ENCODE data around the gene ITGA11.

Gene ITGA11

DNA sequence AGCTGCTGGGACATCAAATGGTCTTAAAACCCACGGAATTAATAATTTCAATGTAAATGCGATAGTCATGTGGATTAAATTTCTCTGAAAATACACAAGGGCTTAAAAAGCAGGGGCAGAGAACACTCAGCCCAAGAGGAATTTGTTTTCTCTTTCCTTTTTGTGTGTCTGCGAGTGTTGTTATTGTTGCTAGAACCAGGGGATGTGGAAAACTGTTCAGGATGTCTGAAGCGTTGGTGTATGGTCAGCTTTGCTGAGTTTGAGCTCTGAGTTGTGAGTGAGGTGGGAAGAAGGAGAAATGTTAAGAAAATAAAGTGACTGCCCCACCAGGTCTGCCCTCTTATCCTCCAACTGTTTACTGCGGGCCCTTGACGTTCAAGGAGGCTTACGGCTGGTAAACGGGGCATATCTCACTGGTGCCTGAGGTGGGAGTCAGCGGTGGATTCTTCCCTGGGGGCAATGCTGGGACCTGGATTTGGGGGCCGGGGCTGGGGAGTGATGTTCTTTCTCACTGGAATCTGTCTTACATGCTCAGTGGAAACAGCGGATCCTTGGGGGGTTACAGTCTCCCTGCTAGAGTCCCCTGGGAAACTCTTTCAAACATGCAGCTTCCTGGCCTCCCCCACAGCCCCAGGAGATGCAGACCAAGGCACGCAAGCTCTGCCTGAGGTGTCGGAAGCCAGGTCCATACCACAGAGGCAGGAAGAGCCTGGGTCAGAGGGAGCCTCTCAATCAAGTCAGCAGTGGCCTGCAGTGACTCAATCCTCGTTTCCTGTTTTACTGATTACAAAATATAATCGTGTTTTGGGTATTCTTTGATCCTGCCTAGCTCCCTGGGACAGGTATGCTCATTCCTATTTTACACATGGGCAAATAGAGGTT lies 41.8 kb downstream of the ITGA11 start:
- ATAC-seq (replicated peaks), result peak; percentile 93 to 97
- Mint-ChIP-seq H3K4me1 (peaks cover 7 to 10% of the 10 kb centered on the region in 2 donors), H3K27me3 (peaks cover 7 to 22% of the 10 kb centered on the region in 2 donors), H3K4me3 (no peak overlapping the region), H3K36me3 (peaks cover 0 to 2% of the 10 kb centered on the region in 2 donors), H3K27ac (no peak overlapping the region), H3K9me3 (peaks cover 8 to 14% of the 10 kb centered on the region in 2 donors)
- DNase-seq, result peak; percentile 39

DNA sequence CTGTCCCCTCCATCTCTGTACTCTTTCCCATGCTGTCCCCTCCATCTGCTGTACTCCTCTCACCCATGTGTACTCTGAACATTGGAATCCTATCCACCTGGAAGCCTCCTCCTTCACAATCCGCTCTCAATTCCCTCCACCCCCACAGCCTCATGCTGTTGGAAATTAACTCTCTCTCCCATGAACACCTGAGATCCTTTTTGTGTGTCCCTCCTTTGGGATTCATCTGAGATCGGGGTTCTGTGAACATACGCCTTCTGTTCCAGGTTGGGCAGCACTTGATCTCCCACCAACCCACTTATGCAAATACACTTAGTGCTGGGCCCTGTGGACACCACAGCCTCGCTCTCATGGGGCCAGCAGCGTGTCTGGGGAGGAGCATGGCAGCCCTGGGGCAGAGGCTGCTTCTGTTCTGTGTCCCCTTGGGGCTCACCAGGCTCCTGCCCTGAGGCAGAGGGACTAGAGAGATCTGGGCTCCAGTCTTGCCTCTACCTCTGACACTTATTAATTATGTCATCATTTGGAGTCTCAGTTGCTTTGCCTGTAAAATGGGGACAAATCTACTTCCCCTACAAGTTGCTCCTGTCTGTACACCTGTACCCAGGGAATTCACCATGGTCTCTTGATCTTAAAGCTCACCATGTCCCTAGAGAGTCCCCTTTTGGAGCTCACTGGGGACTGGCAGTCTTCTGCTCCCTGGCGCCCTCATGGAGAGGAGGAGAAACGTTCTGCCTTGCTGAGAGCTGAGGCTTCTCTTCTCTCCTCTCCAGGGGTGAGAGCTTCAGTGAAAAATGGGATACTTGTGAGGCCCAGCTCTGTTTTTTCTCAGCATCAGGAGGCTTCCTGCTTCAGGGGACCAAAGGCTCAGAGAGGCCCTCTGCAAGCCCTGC lies 42.7 kb downstream of the ITGA11 start:
- no peak overlapping the region for H3K27ac Mint-ChIP-seq

DNA sequence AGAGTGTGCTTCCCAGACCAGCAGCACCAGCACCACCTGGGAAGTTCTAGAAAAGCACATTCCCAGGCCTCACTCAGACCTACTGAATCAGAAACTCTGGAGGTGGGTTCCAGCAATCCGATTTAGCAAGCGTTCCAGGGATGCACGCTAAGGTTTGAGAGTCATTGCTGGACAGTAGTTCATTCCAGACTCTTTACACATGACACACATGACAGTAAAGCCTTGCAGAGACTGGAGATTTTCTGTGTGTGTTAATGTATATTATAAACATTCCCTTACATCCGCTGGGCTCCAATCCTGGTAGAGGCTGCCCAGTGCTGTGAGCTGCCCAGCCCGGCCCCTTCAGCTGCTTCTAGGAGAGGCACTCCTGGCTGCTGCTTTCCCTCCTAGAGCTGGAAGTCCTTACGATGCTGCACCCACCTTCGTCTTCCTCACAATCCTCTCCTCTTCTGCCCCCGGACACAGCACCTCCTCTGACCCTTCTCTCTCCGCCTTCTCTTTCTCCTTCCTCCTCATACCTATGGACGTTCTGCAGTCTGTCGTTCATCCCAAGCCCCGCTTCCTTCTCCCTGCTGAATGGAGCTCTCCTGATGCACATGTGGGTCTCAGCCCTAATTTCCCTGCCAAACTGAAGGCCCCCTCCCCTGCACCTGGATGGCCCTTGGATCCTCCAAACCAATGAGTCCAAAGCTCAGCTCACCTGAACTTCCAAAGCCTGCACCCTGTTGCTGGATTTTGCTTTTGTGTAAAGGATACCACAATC lies 44.4 kb downstream of the ITGA11 start:
- ATAC-seq (replicated peaks) (no peak), DNase-seq (no peak)
- H3K27ac Mint-ChIP-seq, result no peak overlapping the region
- H3K27me3 Mint-ChIP-seq, result peaks cover 12 to 15% of the 10 kb centered on the region in 2 donors
- H3K4me3 Mint-ChIP-seq, result no peak overlapping the region
- no peaks in the 10 kb centered on the region for H3K36me3 Mint-ChIP-seq
- H3K4me1 Mint-ChIP-seq, result peaks cover 7 to 10% of the 10 kb centered on the region in 2 donors
- peaks cover 7 to 8% of the 10 kb centered on the region in 2 donors for H3K9me3 Mint-ChIP-seq

More for the DNA sequence above, 42.7 kb downstream of the ITGA11 start:
- DNase-seq, result no peak
- H3K4me3 Mint-ChIP-seq, result no peak overlapping the region
- H3K36me3 Mint-ChIP-seq, result peaks cover 0 to 2% of the 10 kb centered on the region in 2 donors
- H3K4me1 Mint-ChIP-seq, result peaks cover 7 to 10% of the 10 kb centered on the region in 2 donors
- ATAC-seq (replicated peaks), result peak in 1 of 2 donors; percentile 10
- peaks cover 8 to 14% of the 10 kb centered on the region in 2 donors for H3K9me3 Mint-ChIP-seq
- peaks cover 7 to 22% of the 10 kb centered on the region in 2 donors for H3K27me3 Mint-ChIP-seq

DNA sequence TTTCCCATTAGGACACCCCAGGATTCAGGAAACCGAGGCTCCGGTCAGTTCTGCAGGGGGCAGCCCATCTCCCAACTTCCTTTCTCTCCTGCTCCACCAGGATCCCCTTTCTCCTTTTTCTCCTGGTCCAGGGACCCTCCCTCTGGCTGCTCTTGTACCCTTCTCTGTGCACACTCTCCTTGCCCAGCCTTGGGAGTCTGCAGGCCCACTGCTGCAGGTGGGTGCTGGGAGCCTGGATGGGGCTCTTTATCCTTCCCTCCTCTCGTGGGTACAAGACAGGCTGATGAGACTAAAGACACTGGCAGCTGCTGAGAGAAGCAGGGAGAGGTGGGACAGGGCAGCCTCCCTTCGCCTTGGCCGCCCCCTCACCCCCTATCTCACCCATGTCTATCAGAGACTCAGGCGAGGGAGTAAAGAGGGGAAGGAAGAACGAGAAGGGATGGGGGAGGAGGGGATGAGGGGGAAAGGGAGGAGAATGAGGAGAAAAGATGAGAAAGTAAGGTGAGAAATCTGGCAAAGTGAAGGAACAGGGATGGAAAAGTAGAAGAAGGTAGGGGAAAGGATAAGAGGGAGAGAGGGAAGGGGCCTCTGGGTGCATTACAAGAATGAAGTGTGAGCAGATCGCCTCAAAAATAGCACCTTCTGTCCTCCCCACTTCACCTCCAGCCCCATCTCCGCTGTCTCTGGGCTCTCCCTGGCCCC lies 45.2 kb downstream of the ITGA11 start:
- DNase-seq, result no peak
- H3K27me3 Mint-ChIP-seq, result peaks cover 4 to 8% of the 10 kb centered on the region in 2 donors
- no peak overlapping the region for H3K27ac Mint-ChIP-seq
- no peaks in the 10 kb centered on the region for H3K36me3 Mint-ChIP-seq
- peaks cover 7 to 10% of the 10 kb centered on the region in 2 donors for H3K4me1 Mint-ChIP-seq
- H3K4me3 Mint-ChIP-seq, result no peak overlapping the region
- no peaks in the 10 kb centered on the region for H3K9me3 Mint-ChIP-seq
- no peak for ATAC-seq (replicated peaks)

DNA sequence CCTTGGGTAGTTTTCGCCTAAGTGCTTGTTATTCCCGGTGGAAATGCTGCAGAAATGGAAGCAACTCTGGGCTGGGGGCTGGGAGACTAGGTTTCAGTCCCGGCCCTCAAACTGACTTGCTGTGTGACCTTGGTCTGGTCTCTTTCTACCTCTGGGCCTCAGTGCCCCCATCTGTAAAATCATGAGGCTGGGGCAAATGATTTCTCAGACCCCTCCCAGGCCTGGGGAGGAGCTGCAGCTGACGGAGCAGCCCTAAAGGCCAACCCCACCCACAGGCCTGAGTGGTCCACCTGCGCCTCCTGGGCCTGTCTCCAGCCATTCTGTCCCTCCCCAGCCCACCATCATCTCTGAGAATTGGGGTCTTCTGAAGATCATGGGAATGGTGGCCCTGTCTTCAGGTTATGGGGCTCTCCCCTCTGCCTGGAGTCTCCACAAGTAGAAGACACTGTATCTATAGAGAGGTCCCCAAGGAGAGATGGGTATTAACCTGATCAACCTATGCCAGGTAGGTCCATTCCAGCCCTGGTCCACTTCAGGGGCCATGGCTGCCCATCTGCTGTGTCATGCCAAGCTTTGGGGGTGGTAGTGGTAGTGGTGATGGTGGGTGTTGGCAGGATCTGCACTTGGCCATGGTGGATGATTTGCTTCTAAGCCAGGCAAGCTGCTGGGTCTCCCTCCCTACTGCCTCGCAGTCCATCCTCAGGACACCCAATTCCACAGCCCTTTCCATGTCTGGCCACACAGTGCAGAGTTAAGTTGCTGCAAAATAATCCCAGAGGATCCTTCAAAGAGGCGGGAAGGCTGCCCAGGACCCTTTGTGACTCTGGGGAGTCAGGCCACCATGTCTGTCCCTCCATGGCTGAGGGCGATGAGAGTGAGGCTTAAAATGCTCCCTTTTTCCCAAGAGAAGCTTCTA lies 46.0 kb downstream of the ITGA11 start:
- no peak for ATAC-seq (replicated peaks)
- Mint-ChIP-seq H3K4me3 (no peak overlapping the region), H3K9me3 (no peaks in the 10 kb centered on the region), H3K27ac (no peak overlapping the region), H3K36me3 (no peaks in the 10 kb centered on the region), H3K4me1 (peaks cover 7 to 10% of the 10 kb centered on the region in 2 donors), H3K27me3 (peaks cover 4 to 5% of the 10 kb centered on the region in 2 donors)
- no peak for DNase-seq

DNA sequence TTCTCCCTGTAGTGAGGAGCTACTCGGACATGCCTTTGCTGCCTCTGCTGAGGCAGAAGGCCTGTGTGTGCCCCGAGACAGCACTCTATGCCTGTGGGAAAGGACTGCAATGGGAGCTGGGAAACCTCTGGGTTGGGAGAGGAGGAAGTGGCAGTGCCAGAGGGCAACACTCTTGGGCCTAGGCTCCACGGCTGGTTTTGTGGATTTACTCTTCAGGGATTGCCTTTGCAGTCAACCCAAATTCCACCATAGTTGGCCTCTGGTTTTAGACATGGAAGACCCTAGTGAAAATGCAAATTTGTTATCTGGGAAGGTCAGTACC lies 46.8 kb downstream of the ITGA11 start:
- H3K4me1 Mint-ChIP-seq, result peaks cover 4 to 5% of the 10 kb centered on the region in 2 donors
- DNase-seq (no peak), ATAC-seq (replicated peaks) (no peak)
- H3K4me3 Mint-ChIP-seq, result no peak overlapping the region
- H3K27me3 Mint-ChIP-seq, result peaks cover 4% of the 10 kb centered on the region in 2 donors
- no peaks in the 10 kb centered on the region for H3K36me3 Mint-ChIP-seq
- H3K27ac Mint-ChIP-seq, result no peak overlapping the region
- H3K9me3 Mint-ChIP-seq, result no peaks in the 10 kb centered on the region

DNA sequence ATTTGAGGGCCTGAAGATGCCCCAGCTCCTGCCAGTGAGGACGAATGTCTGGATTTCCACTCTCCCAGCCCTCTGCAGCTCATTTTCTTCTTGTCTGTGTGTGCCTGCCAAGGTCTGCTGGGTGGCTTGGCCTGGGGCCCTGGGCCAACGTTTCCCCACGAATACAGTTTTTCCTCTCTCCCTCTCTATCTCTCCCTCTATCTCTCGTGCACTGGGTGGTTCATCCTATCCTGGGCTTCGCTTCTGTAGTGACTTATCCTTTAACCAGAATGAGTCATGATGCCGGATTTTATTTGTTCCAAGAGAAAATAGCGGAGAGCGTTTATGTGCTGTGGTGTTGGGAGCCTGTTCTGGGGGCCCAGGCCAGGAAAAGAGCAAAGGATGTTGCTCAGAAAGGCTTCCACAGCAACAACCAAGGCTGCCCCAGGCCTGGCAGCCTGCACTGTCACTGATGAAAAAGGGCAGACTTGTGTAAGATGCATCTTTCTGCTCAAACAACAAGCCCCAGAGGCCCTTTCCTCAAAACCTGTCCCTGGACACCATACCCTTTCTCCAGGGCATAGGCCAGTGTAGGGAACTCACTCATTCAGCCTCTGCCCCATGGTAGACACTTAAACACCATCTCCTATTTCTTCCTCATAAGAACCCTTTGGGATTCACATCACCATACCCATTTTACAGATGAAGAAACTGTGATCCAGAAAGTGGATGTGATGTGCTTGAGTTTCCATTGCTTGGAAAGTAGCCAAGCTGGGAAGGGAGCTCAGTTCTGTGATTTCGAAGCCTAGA lies 47.3 kb downstream of the ITGA11 start:
- no peak for ATAC-seq (replicated peaks)
- H3K27ac Mint-ChIP-seq, result no peak overlapping the region
- peaks cover 0 to 4% of the 10 kb centered on the region in 2 donors for H3K27me3 Mint-ChIP-seq
- H3K9me3 Mint-ChIP-seq, result no peaks in the 10 kb centered on the region
- H3K4me1 Mint-ChIP-seq, result peaks cover 4 to 5% of the 10 kb centered on the region in 2 donors
- no peaks in the 10 kb centered on the region for H3K36me3 Mint-ChIP-seq
- DNase-seq, result no peak
- no peak overlapping the region for H3K4me3 Mint-ChIP-seq

DNA sequence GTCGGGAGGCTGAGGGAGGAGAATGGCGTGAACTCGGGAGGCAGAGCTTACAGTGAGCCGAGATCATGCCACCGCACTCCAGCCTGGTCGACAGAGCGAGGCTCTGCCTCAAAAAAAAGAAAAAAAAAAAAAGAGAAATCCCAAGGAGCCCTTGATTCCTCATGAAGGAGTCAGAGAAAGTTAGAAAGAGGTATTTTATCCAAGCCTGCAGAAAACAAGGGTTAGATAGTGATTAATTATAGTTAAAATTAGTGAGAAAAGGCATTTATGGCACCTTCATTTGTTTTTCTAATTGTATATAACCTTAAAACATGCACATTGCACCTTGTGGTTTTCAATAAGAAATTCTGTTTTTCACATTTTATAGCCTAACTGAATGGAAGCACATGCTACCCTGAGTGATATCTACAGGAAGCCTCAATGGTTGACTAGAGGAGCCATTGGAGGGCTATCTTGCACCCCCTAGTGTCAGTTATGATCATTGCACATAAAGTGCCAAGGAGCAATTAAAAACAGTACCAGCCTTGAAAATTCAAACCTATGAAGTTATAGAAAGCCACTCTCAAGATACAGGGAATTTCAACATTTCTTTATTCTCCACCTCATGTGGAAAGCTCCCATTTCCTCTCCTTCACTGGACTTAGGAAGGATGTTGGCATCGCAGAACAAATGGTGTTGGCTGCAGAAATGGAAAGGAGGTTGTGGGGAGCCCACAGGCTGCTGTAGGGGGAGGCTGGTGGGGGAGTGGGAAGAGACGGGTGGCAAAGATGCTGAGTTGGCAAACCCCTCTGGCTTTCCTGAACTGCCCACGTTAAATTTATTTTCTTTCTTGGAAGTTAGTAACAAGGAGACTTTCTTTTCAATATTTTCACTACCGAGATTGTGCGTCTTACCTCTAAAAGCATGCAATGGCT lies 48.5 kb downstream of the ITGA11 start:
- no peak overlapping the region for H3K4me3 Mint-ChIP-seq
- ATAC-seq (replicated peaks), result peak; percentile 63 to 72
- H3K36me3 Mint-ChIP-seq, result no peaks in the 10 kb centered on the region
- peaks cover 8 to 13% of the 10 kb centered on the region in 2 donors for H3K4me1 Mint-ChIP-seq
- H3K27me3 Mint-ChIP-seq, result peaks cover 0 to 4% of the 10 kb centered on the region in 2 donors
- no peaks in the 10 kb centered on the region for H3K9me3 Mint-ChIP-seq
- DNase-seq, result peak; percentile 17
- H3K27ac Mint-ChIP-seq, result no peak overlapping the region

DNA sequence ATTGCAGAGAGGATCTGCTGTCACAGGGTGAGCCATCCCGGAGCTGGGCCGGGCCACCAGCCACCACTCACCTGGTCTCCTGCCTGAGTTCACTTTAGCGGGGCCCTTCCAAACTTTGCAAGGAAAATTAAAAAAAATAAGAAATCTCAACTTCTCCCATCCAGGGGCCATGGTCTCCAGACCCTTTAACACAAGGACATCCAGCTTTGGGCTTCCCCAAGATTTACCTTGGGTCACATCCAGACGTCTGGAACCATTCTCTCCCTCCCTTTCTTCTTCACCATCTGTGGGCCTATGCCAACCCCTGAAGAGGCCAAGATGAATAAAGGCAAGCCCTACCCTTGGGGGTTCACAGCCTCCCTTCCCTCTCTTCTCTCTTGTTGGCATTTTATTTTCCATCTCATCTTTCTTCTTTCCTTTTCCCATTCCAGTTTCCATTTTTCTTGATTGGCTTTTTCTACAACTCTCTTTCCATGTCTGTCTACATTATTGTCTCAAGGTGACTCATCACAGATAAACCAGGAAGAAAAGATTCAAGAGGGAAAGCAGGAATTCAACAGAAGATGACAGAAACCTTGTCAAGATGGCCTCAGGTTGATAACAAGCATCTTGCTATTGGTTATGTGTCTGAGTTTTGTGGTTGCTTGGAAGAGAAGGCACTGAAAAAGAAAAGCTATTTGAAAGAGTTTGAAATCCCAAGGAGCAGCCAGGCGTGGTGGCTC lies 49.5 kb downstream of the ITGA11 start:
- H3K9me3 Mint-ChIP-seq, result no peaks in the 10 kb centered on the region
- H3K36me3 Mint-ChIP-seq, result no peaks in the 10 kb centered on the region
- ATAC-seq (replicated peaks) (no peak), DNase-seq (no peak)
- H3K27me3 Mint-ChIP-seq, result peaks cover 0 to 4% of the 10 kb centered on the region in 2 donors
- peaks cover 8 to 13% of the 10 kb centered on the region in 2 donors for H3K4me1 Mint-ChIP-seq
- no peak overlapping the region for H3K27ac Mint-ChIP-seq
- no peak overlapping the region for H3K4me3 Mint-ChIP-seq

DNA sequence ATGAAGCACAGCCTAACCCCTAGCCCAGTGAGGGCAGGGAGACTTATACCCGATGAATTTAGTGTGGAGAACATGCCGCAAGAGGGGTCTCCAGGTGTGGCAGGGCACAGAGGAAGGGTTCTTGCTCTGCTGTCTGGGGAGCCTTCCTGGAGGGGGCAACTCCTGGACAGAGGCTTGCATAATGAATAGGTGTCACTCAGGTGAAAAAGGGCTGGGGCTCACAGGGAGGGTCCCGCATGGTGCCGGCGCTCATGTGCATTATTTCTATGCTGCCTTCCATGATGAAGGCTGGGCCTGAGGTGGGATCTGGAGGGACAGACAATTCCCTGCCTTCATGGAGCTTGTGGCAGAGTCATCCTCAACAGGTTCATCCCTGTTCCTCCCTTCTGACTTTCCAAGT lies 51.5 kb downstream of the ITGA11 start:
- no peak for DNase-seq
- H3K4me1 Mint-ChIP-seq, result peaks cover 8 to 13% of the 10 kb centered on the region in 2 donors

DNA sequence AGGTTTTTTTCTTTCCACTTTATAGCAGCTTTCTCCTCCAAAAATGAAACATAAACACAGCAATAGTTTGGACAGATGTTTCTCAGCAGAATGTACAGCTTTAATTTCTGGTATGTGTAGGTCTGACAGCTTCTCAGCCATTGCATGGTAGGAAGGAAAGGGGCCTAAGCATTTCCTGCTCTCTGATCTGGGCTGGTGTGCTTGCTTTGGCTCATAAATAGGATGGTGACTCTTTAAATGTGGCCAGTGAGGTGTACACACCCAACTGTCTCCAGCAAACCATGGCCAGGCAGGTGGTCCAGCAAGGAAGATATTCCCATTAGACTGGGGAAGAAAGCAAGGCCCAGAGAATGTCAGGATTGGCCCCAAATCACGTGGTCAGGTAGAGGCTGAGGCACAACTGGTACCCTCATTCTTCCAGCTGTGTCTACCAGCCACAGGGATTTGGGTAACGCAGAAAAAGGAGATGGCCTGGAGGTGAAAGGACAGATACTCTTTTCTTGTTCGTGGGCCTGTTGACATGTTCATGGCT lies 52.1 kb downstream of the ITGA11 start:
- H3K4me3 Mint-ChIP-seq, result no peak overlapping the region
- no peak for ATAC-seq (replicated peaks)
- H3K4me1 Mint-ChIP-seq, result peaks cover 8 to 13% of the 10 kb centered on the region in 2 donors
- no peaks in the 10 kb centered on the region for H3K36me3 Mint-ChIP-seq
- DNase-seq, result no peak
- peaks cover 0 to 4% of the 10 kb centered on the region in 2 donors for H3K27me3 Mint-ChIP-seq
- no peaks in the 10 kb centered on the region for H3K9me3 Mint-ChIP-seq
- H3K27ac Mint-ChIP-seq, result no peak overlapping the region

More for the DNA sequence above, 51.5 kb downstream of the ITGA11 start:
- H3K36me3 Mint-ChIP-seq, result no peaks in the 10 kb centered on the region
- no peak for ATAC-seq (replicated peaks)
- peaks cover 0 to 4% of the 10 kb centered on the region in 2 donors for H3K27me3 Mint-ChIP-seq
- H3K27ac Mint-ChIP-seq, result no peak overlapping the region
- no peaks in the 10 kb centered on the region for H3K9me3 Mint-ChIP-seq
- H3K4me3 Mint-ChIP-seq, result no peak overlapping the region
